SU-DHL-6 (cell line): ENCODE results near the gene ALG11.

Source experiments
- H2AFZ ChIP-seq: fragments of 200-600 bp; sonication (generic); 2 replicates; pipeline ENCODE4 v1.6.1; 2014; ENCODE audit warnings: low read depth, mild to moderate bottlenecking, moderate library complexity, mixed read lengths, antibody characterized with exemption, low read length; ENCODE audit not compliant: severe bottlenecking
- H3F3A ChIP-seq: fragments of 200-600 bp; shearing (Covaris generic); 2 replicates; pipeline ENCODE4 v1.6.0; 2016; ENCODE audit warnings: antibody characterized with exemption, mild to moderate bottlenecking; ENCODE audit not compliant: insufficient read depth
- H3K27ac ChIP-seq: fragments of 200-600 bp; sonication (generic); 2 replicates; pipeline ENCODE4 v1.5.1; 2016; ENCODE audit warnings: low read depth, mild to moderate bottlenecking, low read length, moderate library complexity, mixed read lengths
- H3K27me3 ChIP-seq: fragments of 200-600 bp; sonication (generic), shearing (Covaris generic); 2 replicates; pipeline ENCODE4 v1.6.0; 2014; ENCODE audit warnings: mild to moderate bottlenecking, low read length
- H3K36me3 ChIP-seq: fragments of 200-600 bp; sonication (generic); 2 replicates; pipeline ENCODE4 v1.6.1; 2014; ENCODE audit warnings: mild to moderate bottlenecking, low read length, mixed read lengths
- H3K4me2 ChIP-seq: fragments of 300-600, 200-600 bp; shearing (Covaris generic), sonication (generic); 2 replicates; pipeline ENCODE4 v1.6.0; 2014; ENCODE audit warnings: low read length, low read depth, mild to moderate bottlenecking; ENCODE audit not compliant: poor library complexity, severe bottlenecking
- H3K4me3 ChIP-seq: fragments of 200-600 bp; sonication (generic); 2 replicates; pipeline ENCODE4 v1.5.1; 2014; ENCODE audit warnings: antibody characterized with exemption, low read length, mild to moderate bottlenecking, mixed read lengths; ENCODE audit not compliant: insufficient read depth, poor library complexity, severe bottlenecking
- H3K79me2 ChIP-seq: fragments of 200-600 bp; sonication (generic); 2 replicates; pipeline ENCODE4 v1.6.1; 2014; ENCODE audit warnings: mild to moderate bottlenecking, low read length, moderate library complexity; ENCODE audit not compliant: insufficient read depth
- H3K9ac ChIP-seq: fragments of 200-600 bp; sonication (generic); 2 replicates; pipeline ENCODE4 v1.7.0; 2014; ENCODE audit warnings: mild to moderate bottlenecking, low read length
- H3K9me2 ChIP-seq: fragments of 200-600 bp; sonication (generic); replicated peaks from 2 replicates; pipeline ENCODE4 v1.6.1; 2014; ENCODE audit warnings: low read length; ENCODE audit not compliant: insufficient read depth
- H3K9me3 ChIP-seq: fragments of 200-600 bp; sonication (generic); 2 replicates; pipeline ENCODE4 v1.6.1; 2014; ENCODE audit warnings: low read length, mixed read lengths; ENCODE audit not compliant: insufficient read depth
- H4K20me1 ChIP-seq: fragments of 200-600 bp; sonication (generic); 2 replicates; pipeline ENCODE4 v1.6.1; 2014; ENCODE audit warnings: low read depth, mild to moderate bottlenecking, antibody characterized with exemption, low read length, moderate library complexity, mixed read lengths
- EZH2phosphoT487 ChIP-seq: fragments of 200-600 bp; sonication (generic), shearing (Covaris generic); conservative IDR thresholded peaks from 2 replicates; pipeline ENCODE4 v1.6.1; 2018; ENCODE audit warnings: mild to moderate bottlenecking, antibody characterized with exemption, low read length, moderate library complexity, mixed read lengths
- TF ChIP-seq, protein P1 (sequence below): fragments of 200-600 bp; sonication (generic); IDR thresholded peaks from one replicate; pipeline ENCODE4 v1.5.1; 2017; ENCODE audit warnings: antibody characterized with exemption, mild to moderate bottlenecking, low read length, moderate library complexity; ENCODE audit not compliant: insufficient read depth, poor library complexity, severe bottlenecking

The ALG11 gene

DNA sequence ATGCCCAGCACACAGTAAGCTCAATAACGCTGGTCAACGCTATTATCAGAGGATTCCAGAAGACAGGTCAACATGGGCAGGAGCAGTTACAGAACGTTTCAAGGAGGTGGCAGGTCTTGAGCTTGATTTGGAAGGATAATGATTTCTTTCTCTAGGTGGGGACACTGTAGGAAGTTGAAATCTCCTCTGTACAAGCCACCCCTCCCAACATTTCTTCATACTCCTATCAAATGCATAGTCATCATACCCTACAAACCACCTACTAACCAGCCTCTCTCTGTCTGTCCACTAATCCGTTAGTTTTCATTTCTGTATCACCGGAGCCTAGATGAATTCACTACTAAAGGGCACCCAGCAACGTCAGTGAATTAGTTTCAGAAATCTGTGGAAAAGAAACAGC lies 2.3 kb upstream of the ALG11 start:
- Histone ChIP-seq H3K27me3 (no peaks in the 10 kb centered on the region), H3K36me3 (no peaks in the 10 kb centered on the region), H3K27ac (no peak overlapping the region), H3F3A (no peaks in the 10 kb centered on the region), H3K9ac (no peak overlapping the region), H3K4me2 (no peak overlapping the region), H3K4me3 (no peak overlapping the region), H2AFZ (no peak overlapping the region), H3K9me2 (no peaks in the 10 kb centered on the region), H4K20me1 (no peaks in the 10 kb centered on the region), H3K79me2 (peaks cover 26% of the 10 kb centered on the region), H3K9me3 (no peaks in the 10 kb centered on the region)
- TF ChIP-seq, protein P1, sequence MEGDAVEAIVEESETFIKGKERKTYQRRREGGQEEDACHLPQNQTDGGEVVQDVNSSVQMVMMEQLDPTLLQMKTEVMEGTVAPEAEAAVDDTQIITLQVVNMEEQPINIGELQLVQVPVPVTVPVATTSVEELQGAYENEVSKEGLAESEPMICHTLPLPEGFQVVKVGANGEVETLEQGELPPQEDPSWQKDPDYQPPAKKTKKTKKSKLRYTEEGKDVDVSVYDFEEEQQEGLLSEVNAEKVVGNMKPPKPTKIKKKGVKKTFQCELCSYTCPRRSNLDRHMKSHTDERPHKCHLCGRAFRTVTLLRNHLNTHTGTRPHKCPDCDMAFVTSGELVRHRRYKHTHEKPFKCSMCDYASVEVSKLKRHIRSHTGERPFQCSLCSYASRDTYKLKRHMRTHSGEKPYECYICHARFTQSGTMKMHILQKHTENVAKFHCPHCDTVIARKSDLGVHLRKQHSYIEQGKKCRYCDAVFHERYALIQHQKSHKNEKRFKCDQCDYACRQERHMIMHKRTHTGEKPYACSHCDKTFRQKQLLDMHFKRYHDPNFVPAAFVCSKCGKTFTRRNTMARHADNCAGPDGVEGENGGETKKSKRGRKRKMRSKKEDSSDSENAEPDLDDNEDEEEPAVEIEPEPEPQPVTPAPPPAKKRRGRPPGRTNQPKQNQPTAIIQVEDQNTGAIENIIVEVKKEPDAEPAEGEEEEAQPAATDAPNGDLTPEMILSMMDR = no peak
- no peak for TF ChIP-seq EZH2phosphoT487

DNA sequence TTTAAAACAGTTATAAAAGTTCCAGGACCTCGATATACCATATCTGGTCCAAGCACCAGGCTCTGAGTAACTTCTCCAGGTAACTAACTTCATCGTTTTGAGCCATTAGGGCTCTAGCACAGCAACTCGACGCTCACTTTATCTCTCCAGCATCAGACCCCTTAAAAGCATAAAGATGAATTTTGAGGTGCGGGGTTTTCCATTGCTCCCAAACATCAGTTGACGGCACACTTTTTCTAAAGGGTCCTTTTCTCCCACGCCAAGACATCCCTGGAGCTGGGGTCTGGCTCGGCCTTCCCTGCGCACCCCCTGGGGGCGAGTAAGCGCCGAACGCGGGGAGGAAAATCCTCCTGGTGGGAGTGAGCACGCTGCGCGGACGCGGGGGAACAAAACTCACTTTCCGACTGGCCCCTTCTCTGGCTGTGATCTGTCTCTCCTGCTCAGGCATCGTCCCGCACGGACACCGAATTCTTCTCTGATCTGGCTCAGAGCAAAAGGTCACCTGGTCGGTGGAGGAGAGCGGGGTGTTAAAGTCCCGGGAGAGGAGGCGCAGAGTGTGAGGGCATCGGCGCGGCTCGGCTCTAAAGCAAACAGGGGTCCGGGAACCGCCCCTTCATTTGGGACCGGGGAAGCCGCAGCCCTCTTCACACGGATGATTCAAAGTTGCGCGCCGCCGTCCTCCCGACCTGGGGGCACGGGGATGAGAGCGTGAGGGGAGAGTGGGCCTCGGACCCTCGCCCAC lies 1.1 kb upstream of the ALG11 start, which contains the start of gene ATP7B:
ATP7B (minus strand) TSS at position 561 of the 742 bp plus-strand sequence; CDS start at position 448, 113 bp downstream.
- TF ChIP-seq EZH2phosphoT487 = no peak
- TF ChIP-seq, protein P1 = no peak
- Histone ChIP-seq H3K79me2 (peaks cover 37% of the 10 kb centered on the region), H3K27ac (no peak within 1 kb of the TSS), H3K4me3 (peak within 1 kb of the TSS; percentile 100), H3K9ac (peak within 1 kb of the TSS; percentile 87), H3F3A (no peaks in the 10 kb centered on the region), H3K27me3 (no peaks in the 10 kb centered on the region), H4K20me1 (no peaks in the 10 kb centered on the region), H3K9me2 (no peaks in the 10 kb centered on the region), H3K9me3 (no peaks in the 10 kb centered on the region), H3K4me2 (peak within 1 kb of the TSS; percentile 99), H2AFZ (peak within 1 kb of the TSS; percentile 96), H3K36me3 (no peaks in the 10 kb centered on the region)

DNA sequence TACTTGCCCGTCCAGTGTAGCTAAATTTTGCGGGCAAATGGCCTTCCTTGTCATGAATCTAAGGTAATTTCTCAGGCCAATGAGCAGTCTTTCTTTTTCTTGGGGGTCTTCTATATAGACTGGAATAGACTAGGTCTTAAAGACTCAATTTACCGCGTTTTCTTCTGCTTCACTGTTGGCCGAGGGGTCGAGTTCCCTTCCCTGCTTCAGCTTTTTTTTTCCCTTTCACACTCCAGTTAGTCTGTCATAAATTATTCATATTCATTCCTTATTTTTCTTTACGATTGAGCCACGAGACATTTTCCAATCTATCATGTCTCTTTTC lies 276 bp downstream of the ALG11 start:
- peaks cover 49% of the 10 kb centered on the region for H3K79me2 ChIP-seq

More for the DNA sequence above, 276 bp downstream of the ALG11 start:
- no peaks in the 10 kb centered on the region for H3K36me3 ChIP-seq
- H4K20me1 ChIP-seq = no peaks in the 10 kb centered on the region
- no peaks in the 10 kb centered on the region for H3K27me3 ChIP-seq
- peak overlapping the region; percentile 87 for H3K9ac ChIP-seq
- no peak for TF ChIP-seq EZH2phosphoT487
- TF ChIP-seq, protein P1 = no peak
- H3K9me3 ChIP-seq = no peaks in the 10 kb centered on the region
- peak overlapping the region; percentile 100 for H3K4me3 ChIP-seq
- no peak overlapping the region for H3K27ac ChIP-seq
- no peaks in the 10 kb centered on the region for H3K9me2 ChIP-seq
- peak overlapping the region; percentile 96 for H2AFZ ChIP-seq
- H3K4me2 ChIP-seq = peak overlapping the region; percentile 99
- no peaks in the 10 kb centered on the region for H3F3A ChIP-seq
